HG03039 (cell line): ENCODE measurements around the gene MICAL2.

ENCODE experiments used
- ATAC-seq: cut with Tn5 transposase; IDR thresholded peaks from one replicate; pipeline ENCODE4 v1.9.1; 2021; ENCODE audit warnings: mild to moderate bottlenecking, moderate library complexity; ENCODE audit not compliant: unreplicated experiment

The MICAL2 gene

GRCh38 chr11:12110201-12110713 is at the start of gene MICAL2:
MICAL2 (plus strand) TSS chr11:12110590; CDS start chr11:12162156, 51,566 bp downstream.
- ATAC-seq, result peak; percentile 99

DNA sequence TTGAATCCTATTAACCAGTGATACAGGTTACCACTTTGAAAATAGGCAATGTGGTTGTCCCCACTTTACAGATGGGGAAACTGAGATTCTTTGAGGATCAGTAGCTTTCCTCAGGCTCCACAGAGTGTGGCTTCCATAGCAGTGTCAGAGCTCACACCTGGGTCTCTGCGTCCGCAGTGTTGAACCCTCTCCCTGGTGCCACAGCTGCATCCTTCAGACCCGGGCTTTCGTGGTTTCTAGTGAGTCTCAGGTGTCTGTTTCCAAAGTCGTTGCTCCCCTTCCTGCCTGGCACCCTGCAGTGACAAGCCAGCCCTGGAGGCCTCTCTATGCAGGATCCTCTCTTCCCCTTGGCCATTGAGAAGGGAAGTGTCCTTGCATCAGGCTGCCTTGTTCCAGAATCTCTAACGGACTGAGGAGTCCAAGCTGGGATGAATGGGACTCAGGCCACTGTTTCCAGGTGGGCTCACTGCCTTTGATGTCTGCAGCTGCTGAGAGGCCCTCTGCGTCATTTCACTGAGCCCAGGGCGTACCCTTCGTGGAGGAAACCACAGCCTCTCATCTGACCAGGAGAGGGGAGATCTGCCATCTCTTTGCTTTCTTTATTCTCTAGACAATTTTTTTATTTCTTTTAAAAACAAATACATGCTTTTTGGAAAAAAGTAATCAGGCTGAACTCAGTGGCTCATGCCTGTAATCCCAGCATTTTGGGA is 48.4 kb upstream of the MICAL2 start:
- no peak for ATAC-seq

GRCh38 chr11:12063251-12063650 is 47.1 kb upstream of the MICAL2 start:
- no peak for ATAC-seq

DNA sequence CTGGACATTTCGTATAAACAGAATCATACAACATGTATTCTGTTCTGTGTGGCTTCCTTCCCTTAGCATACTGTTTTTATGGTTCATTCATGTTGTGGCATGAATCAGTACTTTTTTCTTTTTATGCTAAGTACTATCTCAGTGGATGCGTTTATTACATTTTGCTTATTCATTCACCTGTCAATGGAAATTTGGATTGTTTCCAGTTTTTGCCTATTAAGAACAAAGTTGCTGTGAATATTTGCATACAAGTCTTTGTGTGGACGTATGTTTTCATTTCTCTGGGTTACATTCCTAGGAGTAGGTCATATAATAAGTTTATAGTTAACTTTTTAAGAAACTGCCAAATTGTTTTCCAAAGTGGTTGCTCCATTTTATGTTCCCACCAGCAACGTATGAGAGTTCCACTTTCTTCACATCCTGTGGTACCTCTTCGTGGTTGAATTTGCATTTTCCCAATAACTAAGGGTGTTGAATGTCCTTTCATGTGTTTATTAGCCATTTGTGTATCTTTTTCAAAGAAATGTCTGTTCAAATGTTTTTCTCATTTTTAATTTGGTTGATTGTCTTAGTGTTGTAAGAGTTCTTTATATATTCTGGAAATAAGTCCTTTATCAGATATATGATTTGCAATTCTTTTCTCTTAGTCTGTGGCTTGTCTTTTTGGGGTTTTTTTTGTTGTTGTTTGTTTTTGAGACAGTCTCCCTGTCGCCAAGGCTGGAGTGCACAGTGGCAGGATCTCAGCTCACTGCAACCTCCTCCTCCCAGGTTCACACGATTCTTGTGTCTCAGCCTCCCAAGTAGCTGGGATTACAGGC is 46.0 kb upstream of the MICAL2 start:
- no peak for ATAC-seq

DNA sequence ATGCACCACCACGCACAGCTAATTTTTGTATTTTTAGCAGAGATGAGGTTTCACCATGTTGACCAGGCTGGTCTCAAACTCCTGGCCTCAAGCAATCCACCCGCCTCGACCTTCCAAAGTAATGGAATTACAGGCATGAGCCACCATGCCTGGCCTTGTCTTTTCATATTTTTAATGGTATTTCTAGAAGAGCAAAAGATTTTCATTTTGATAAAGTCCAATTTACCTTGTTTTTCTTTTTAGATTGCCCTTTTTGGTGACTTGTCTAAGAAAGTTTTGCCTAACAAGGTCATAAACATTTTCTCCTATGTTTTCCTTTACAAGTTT is 45.5 kb upstream of the MICAL2 start:
- ATAC-seq, result no peak

GRCh38 chr11:12066056-12066798 is 44.2 kb upstream of the MICAL2 start:
- no peak for ATAC-seq

GRCh38 chr11:12066799-12067508 is 43.4 kb upstream of the MICAL2 start:
- ATAC-seq, result no peak

- no peak for ATAC-seq
These were observed 42.5 kb upstream of the MICAL2 start for GRCh38 chr11:12067796-12068357.

DNA sequence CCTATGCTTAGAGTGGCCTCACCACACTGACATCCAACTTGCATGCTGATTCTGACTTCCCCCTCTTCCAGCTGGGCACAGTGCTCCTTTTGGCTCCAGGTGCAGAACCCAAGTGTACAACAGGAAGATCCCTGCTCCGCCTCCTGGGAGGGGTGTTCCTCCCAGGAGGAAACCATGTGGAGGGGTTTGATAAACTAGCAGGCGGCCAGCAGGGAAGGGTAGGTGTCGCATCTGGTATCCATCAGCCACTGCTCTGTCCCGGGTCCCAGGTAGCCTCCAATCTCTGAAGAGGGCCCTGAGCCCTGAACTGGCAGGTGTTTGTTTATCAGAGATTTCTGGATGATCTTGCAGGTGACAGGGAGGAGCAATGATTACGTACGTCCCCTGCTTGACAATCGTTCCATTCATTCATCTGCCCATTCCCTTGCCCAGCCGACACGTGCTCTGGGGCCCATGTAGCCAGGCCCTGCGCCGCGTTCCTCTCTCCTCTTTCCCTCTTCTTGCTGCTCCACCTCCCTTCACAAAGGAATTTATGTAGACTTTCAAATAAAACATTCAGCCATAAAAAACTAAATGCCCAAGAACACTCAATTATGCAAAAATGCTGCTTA is 41.2 kb upstream of the MICAL2 start:
- no peak for ATAC-seq

- ATAC-seq, result no peak
These were observed 39.7 kb upstream of the MICAL2 start for GRCh38 chr11:12070446-12071267.

GRCh38 chr11:12071574-12071973 is 38.8 kb upstream of the MICAL2 start:
- ATAC-seq, result no peak

- no peak for ATAC-seq
These were observed 37.0 kb upstream of the MICAL2 start for GRCh38 chr11:12073436-12073835.

- no peak for ATAC-seq
These were observed 36.5 kb upstream of the MICAL2 start for GRCh38 chr11:12073886-12074285.

GRCh38 chr11:12074529-12075195 is 35.7 kb upstream of the MICAL2 start:
- no peak for ATAC-seq

GRCh38 chr11:12075291-12075690 is 35.1 kb upstream of the MICAL2 start:
- ATAC-seq, result no peak

- no peak for ATAC-seq
These were observed 34.3 kb upstream of the MICAL2 start for GRCh38 chr11:12075822-12076821.

DNA sequence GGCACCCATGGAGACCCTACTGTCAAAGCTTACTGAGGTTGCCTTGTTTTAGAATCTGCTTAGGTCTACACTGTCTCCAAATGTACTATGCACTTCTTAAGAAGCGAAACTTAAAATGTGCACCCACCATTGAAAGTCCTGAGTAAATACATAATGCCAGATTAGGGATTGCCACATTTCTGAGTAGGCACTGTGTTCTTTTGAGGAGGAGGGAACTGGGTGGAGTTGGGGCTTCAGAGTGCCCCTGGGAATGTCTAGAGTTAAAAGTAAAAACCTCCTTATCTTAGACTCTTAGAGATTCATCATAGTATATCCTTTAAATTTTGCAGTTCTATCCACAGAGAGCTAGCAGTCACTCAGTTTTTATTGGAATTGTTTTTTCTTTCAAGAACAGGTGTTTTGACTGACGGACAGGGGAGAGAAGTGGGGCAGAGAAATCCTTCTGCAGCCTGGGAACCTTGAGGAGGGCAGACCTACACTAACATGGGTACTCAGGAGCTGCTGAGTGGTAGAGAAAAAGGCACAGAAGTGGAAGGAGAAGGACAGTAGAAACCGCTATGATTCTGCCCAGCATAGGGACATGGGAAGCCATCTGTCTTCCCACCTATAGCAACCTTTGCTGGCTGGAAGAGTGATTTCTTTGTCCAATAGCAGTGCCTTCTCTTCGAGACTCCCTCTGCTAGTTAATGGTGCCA is 33.4 kb upstream of the MICAL2 start:
- ATAC-seq, result no peak
